B cell (primary cell): ENCODE data around the gene ENTPD1.

ENCODE experiments used
- CTCF ChIP-seq: fragments of 200-600 bp; IDR thresholded peaks from one replicate; pipeline ENCODE4 v1.8.0; 2022; ENCODE audit warnings: antibody characterized with exemption, mild to moderate bottlenecking
- EZH2 ChIP-seq: IDR thresholded peaks from 2 replicates; pipeline ENCODE4 v1.6.1; 2012; ENCODE audit warnings: borderline replicate concordance, low read depth, mild to moderate bottlenecking, moderate library complexity, low read length; ENCODE audit not compliant: insufficient read depth, poor library complexity, severe bottlenecking

DNA sequence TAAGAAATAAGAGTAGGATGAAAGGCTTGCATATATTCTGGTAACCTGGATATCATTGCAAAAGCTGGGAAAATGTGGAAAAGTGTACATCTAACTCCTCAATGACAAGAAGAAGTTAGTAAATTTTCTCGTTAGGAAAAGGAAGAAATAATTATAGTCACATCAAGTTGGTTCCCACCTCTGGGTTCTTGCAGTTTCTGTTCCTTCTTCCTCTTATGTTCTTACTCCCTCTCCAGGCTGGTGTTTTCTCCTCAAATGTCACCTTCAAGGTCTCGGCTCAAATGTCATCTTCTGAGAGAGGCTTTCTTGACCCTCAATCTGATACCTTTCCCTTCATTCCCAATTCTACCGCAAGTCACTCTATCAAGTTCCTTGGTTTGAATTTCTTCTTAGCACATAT is 64.4 kb downstream of the ENTPD1 start:
- no peak for TF ChIP-seq CTCF
- TF ChIP-seq EZH2 = no peak
